ENCODE data around the gene HES4.

The HES4 gene

GRCh38 chr1:999725-1000356, at the start of gene HES4:
TSS of gene HES4 (minus strand) at chr1:1000097. CDS start at chr1:999973, 124 bp downstream.
- Histone ChIP-seq H3K4me3 (ENCODE audit: low read depth in 1 of 2, low read length in 2 of 2) (peak within 1 kb of the TSS; percentile 46 to 68), H3K27me3 (ENCODE audit: low read depth, low read length) (peaks cover 24% of the 10 kb centered on the region), H3K36me3 (ENCODE audit: control insufficient read depth in 1 of 2, insufficient read depth in 2 of 2, low read length in 2 of 2) (no peaks in the 10 kb centered on the region), H3K4me1 (ENCODE audit: control insufficient read depth in 1 of 2, insufficient read depth in 2 of 2, low read length in 2 of 2) (peaks cover 0 to 33% of the 10 kb centered on the region in 2 donors), H3K9me3 (ENCODE audit: control insufficient read depth in 1 of 2, low read length in 2 of 2) (no peaks in the 10 kb centered on the region), H3K27ac (ENCODE audit: low read length) (no peak within 1 kb of the TSS)

GRCh38 chr1:1048765-1049164, 48.9 kb upstream of the HES4 start:
- Histone ChIP-seq H3K27ac (ENCODE audit: low read length) (no peak overlapping the region), H3K27me3 (ENCODE audit: low read depth, low read length) (no peaks in the 10 kb centered on the region), H3K9me3 (ENCODE audit: control insufficient read depth in 1 of 2, low read length in 2 of 2) (no peaks in the 10 kb centered on the region), H3K4me3 (ENCODE audit: low read depth in 1 of 2, low read length in 2 of 2) (no peak overlapping the region), H3K36me3 (ENCODE audit: control insufficient read depth in 1 of 2, insufficient read depth in 2 of 2, low read length in 2 of 2) (peaks cover 0 to 62% of the 10 kb centered on the region in 2 donors), H3K4me1 (ENCODE audit: control insufficient read depth in 1 of 2, insufficient read depth in 2 of 2, low read length in 2 of 2) (no peaks in the 10 kb centered on the region)

GRCh38 chr1:1047963-1048362, 48.1 kb upstream of the HES4 start:
- H3K27me3 ChIP-seq (ENCODE audit: low read depth, low read length), result no peaks in the 10 kb centered on the region
- no peak overlapping the region for H3K4me3 ChIP-seq (ENCODE audit: low read depth in 1 of 2, low read length in 2 of 2)
- no peaks in the 10 kb centered on the region for H3K9me3 ChIP-seq (ENCODE audit: control insufficient read depth in 1 of 2, low read length in 2 of 2)
- peaks cover 0 to 59% of the 10 kb centered on the region in 2 donors for H3K36me3 ChIP-seq (ENCODE audit: control insufficient read depth in 1 of 2, insufficient read depth in 2 of 2, low read length in 2 of 2)
- no peak overlapping the region for H3K27ac ChIP-seq (ENCODE audit: low read length)
- H3K4me1 ChIP-seq (ENCODE audit: control insufficient read depth in 1 of 2, insufficient read depth in 2 of 2, low read length in 2 of 2), result no peaks in the 10 kb centered on the region

DNA sequence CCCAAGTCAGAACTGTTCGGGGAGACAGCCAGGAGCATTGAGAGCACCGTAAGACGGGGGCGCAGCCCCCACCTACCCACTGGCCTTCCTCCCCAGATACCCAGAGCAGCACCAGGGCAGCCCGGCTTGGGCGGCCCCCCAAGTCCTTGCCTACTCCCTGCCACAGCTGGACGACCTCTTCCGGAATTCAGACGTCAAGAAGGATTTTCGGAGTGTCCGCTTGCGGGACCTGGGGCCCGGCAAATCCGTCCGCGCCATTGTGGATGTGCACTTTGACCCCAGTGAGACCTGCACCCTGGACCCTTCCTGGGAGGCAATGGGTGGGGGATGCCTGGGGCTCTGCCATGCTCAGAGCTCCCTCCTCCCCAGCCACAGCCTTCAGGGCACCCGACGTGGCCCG, 47.5 kb upstream of the HES4 start:
- H3K36me3 ChIP-seq (ENCODE audit: control insufficient read depth in 1 of 2, insufficient read depth in 2 of 2, low read length in 2 of 2), result peaks cover 0 to 58% of the 10 kb centered on the region in 2 donors
- no peak overlapping the region for H3K4me3 ChIP-seq (ENCODE audit: low read depth in 1 of 2, low read length in 2 of 2)
- no peaks in the 10 kb centered on the region for H3K4me1 ChIP-seq (ENCODE audit: control insufficient read depth in 1 of 2, insufficient read depth in 2 of 2, low read length in 2 of 2)
- H3K27me3 ChIP-seq (ENCODE audit: low read depth, low read length), result no peaks in the 10 kb centered on the region
- H3K9me3 ChIP-seq (ENCODE audit: control insufficient read depth in 1 of 2, low read length in 2 of 2), result no peaks in the 10 kb centered on the region
- no peak overlapping the region for H3K27ac ChIP-seq (ENCODE audit: low read length)

GRCh38 chr1:1046767-1047166, 46.9 kb upstream of the HES4 start:
- H3K4me1 ChIP-seq (ENCODE audit: control insufficient read depth in 1 of 2, insufficient read depth in 2 of 2, low read length in 2 of 2), result no peaks in the 10 kb centered on the region
- no peaks in the 10 kb centered on the region for H3K27me3 ChIP-seq (ENCODE audit: low read depth, low read length)
- no peaks in the 10 kb centered on the region for H3K9me3 ChIP-seq (ENCODE audit: control insufficient read depth in 1 of 2, low read length in 2 of 2)
- H3K36me3 ChIP-seq (ENCODE audit: control insufficient read depth in 1 of 2, insufficient read depth in 2 of 2, low read length in 2 of 2), result peaks cover 0 to 54% of the 10 kb centered on the region in 2 donors
- no peak overlapping the region for H3K4me3 ChIP-seq (ENCODE audit: low read depth in 1 of 2, low read length in 2 of 2)
- H3K27ac ChIP-seq (ENCODE audit: low read length), result no peak overlapping the region

GRCh38 chr1:1046243-1046642, 46.3 kb upstream of the HES4 start:
- Histone ChIP-seq H3K27me3 (ENCODE audit: low read depth, low read length) (no peaks in the 10 kb centered on the region), H3K4me3 (ENCODE audit: low read depth in 1 of 2, low read length in 2 of 2) (no peak overlapping the region), H3K27ac (ENCODE audit: low read length) (no peak overlapping the region), H3K4me1 (ENCODE audit: control insufficient read depth in 1 of 2, insufficient read depth in 2 of 2, low read length in 2 of 2) (peaks cover 0 to under 1% of the 10 kb centered on the region in 2 donors), H3K36me3 (ENCODE audit: control insufficient read depth in 1 of 2, insufficient read depth in 2 of 2, low read length in 2 of 2) (peaks cover 0 to 48% of the 10 kb centered on the region in 2 donors), H3K9me3 (ENCODE audit: control insufficient read depth in 1 of 2, low read length in 2 of 2) (no peaks in the 10 kb centered on the region)

DNA sequence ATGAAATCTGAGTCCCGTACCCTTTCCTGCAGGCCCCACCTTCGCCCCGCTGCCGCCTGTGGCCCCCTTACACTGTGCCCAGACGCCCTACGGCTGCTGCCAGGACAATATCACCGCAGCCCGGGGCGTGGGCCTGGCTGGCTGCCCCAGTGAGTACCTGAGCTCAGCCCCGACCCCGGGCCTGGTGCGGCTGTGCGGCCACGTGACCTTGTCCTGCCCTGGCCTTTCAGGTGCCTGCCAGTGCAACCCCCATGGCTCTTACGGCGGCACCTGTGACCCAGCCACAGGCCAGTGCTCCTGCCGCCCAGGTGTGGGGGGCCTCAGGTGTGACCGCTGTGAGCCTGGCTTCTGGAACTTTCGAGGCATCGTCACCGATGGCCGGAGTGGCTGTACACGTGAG, 45.2 kb upstream of the HES4 start:
- H3K27me3 ChIP-seq (ENCODE audit: low read depth, low read length), result no peaks in the 10 kb centered on the region
- H3K4me3 ChIP-seq (ENCODE audit: low read depth in 1 of 2, low read length in 2 of 2), result no peak overlapping the region
- no peaks in the 10 kb centered on the region for H3K9me3 ChIP-seq (ENCODE audit: control insufficient read depth in 1 of 2, low read length in 2 of 2)
- H3K4me1 ChIP-seq (ENCODE audit: control insufficient read depth in 1 of 2, insufficient read depth in 2 of 2, low read length in 2 of 2), result peaks cover 0 to 8% of the 10 kb centered on the region in 2 donors
- peaks cover 0 to 41% of the 10 kb centered on the region in 2 donors for H3K36me3 ChIP-seq (ENCODE audit: control insufficient read depth in 1 of 2, insufficient read depth in 2 of 2, low read length in 2 of 2)
- no peak overlapping the region for H3K27ac ChIP-seq (ENCODE audit: low read length)

- no peaks in the 10 kb centered on the region for H3K27me3 ChIP-seq (ENCODE audit: low read depth, low read length)
- no peaks in the 10 kb centered on the region for H3K9me3 ChIP-seq (ENCODE audit: control insufficient read depth in 1 of 2, low read length in 2 of 2)
- peaks cover 0 to 41% of the 10 kb centered on the region in 2 donors for H3K36me3 ChIP-seq (ENCODE audit: control insufficient read depth in 1 of 2, insufficient read depth in 2 of 2, low read length in 2 of 2)
- peaks cover 0 to 14% of the 10 kb centered on the region in 2 donors for H3K4me1 ChIP-seq (ENCODE audit: control insufficient read depth in 1 of 2, insufficient read depth in 2 of 2, low read length in 2 of 2)
- H3K4me3 ChIP-seq (ENCODE audit: low read depth in 1 of 2, low read length in 2 of 2), result no peak overlapping the region
- H3K27ac ChIP-seq (ENCODE audit: low read length), result no peak overlapping the region
These were observed 44.7 kb upstream of the HES4 start for GRCh38 chr1:1044455-1045078.

GRCh38 chr1:1043921-1044320, 44.0 kb upstream of the HES4 start:
- H3K36me3 ChIP-seq (ENCODE audit: control insufficient read depth in 1 of 2, insufficient read depth in 2 of 2, low read length in 2 of 2), result peaks cover 0 to 41% of the 10 kb centered on the region in 2 donors
- H3K27me3 ChIP-seq (ENCODE audit: low read depth, low read length), result no peaks in the 10 kb centered on the region
- H3K27ac ChIP-seq (ENCODE audit: low read length), result no peak overlapping the region
- peaks cover 0 to 17% of the 10 kb centered on the region in 2 donors for H3K4me1 ChIP-seq (ENCODE audit: control insufficient read depth in 1 of 2, insufficient read depth in 2 of 2, low read length in 2 of 2)
- H3K4me3 ChIP-seq (ENCODE audit: low read depth in 1 of 2, low read length in 2 of 2), result no peak overlapping the region
- H3K9me3 ChIP-seq (ENCODE audit: control insufficient read depth in 1 of 2, low read length in 2 of 2), result no peaks in the 10 kb centered on the region

- peaks cover 0 to 41% of the 10 kb centered on the region in 2 donors for H3K36me3 ChIP-seq (ENCODE audit: control insufficient read depth in 1 of 2, insufficient read depth in 2 of 2, low read length in 2 of 2)
- peaks cover 0 to 17% of the 10 kb centered on the region in 2 donors for H3K4me1 ChIP-seq (ENCODE audit: control insufficient read depth in 1 of 2, insufficient read depth in 2 of 2, low read length in 2 of 2)
- no peak overlapping the region for H3K27ac ChIP-seq (ENCODE audit: low read length)
- no peaks in the 10 kb centered on the region for H3K27me3 ChIP-seq (ENCODE audit: low read depth, low read length)
- H3K9me3 ChIP-seq (ENCODE audit: control insufficient read depth in 1 of 2, low read length in 2 of 2), result no peaks in the 10 kb centered on the region
- no peak overlapping the region for H3K4me3 ChIP-seq (ENCODE audit: low read depth in 1 of 2, low read length in 2 of 2)
These were observed 43.5 kb upstream of the HES4 start for GRCh38 chr1:1043411-1043810.

DNA sequence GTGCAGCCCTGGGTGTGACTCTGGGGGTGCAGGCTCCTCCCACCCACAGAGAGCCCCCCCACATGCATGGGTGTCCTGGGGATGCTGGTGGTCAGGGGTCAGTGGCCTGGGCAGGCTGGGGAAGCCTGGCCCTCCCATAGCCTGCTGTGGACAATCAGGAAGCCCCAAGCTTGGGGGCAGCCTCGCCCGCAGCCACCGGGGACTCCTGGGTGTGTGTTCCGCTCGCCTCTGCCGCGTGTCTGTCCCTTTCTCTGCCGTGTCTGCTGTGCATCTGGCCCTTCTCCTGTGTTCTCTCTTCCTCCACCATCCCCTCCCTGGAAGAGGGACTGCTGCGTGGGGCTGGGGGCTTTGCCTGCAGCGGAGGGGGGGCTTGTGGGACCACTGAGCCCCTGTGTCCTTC, 42.9 kb upstream of the HES4 start:
- Histone ChIP-seq H3K4me3 (ENCODE audit: low read depth in 1 of 2, low read length in 2 of 2) (no peak overlapping the region), H3K4me1 (ENCODE audit: control insufficient read depth in 1 of 2, insufficient read depth in 2 of 2, low read length in 2 of 2) (peaks cover 0 to 17% of the 10 kb centered on the region in 2 donors), H3K27me3 (ENCODE audit: low read depth, low read length) (no peaks in the 10 kb centered on the region), H3K9me3 (ENCODE audit: control insufficient read depth in 1 of 2, low read length in 2 of 2) (no peaks in the 10 kb centered on the region), H3K36me3 (ENCODE audit: control insufficient read depth in 1 of 2, insufficient read depth in 2 of 2, low read length in 2 of 2) (peaks cover 0 to 40% of the 10 kb centered on the region in 2 donors), H3K27ac (ENCODE audit: low read length) (no peak overlapping the region)
